Vagina (tissue), 2 donors: Measurements from ENCODE around the gene MADD. TPM values are rescaled to one million over a fixed set of nuclear protein-coding genes. Genes with fewer than 3 reads are reported as not detected.

Experiments
- DNase-seq, 2 donors: peaks; one replicate each; pipeline ENCODE4 v3.0.0-alpha.2; 2017; ENCODE audit errors: extremely low spot score in 2 of 2
- H3K27ac ChIP-seq: fragments of 200-600 bp; sonication (generic); one replicate; pipeline ENCODE4 v1.5.1; 2019
- H3K27me3 ChIP-seq: fragments of 200-600 bp; sonication (generic); one replicate; pipeline ENCODE4 v1.5.1; 2019
- H3K36me3 ChIP-seq, 2 donors: fragments of 200-600 bp; sonication (generic); one replicate each; pipeline ENCODE4 v1.5.1; 2017 to 2019
- H3K4me1 ChIP-seq: fragments of 200-600 bp; sonication (generic); one replicate; pipeline ENCODE4 v1.5.1; 2019
- H3K4me3 ChIP-seq, 2 donors: fragments of 200-600 bp; sonication (generic); 1 replicate in 1 of 2; 2 replicates in 1 of 2; pipeline ENCODE4 v1.5.1; 2016 to 2019
- H3K9me3 ChIP-seq: fragments of 200-600 bp; sonication (generic); one replicate; pipeline ENCODE4 v1.5.1; 2019
- POLR2A ChIP-seq, 2 donors: fragments of 450-650 bp; IDR thresholded peaks; one replicate each; pipeline ENCODE4 v1.6.1; 2017; ENCODE audit warnings: antibody characterized with exemption in 2 of 2, mild to moderate bottlenecking in 2 of 2, moderate library complexity in 2 of 2
- POLR2AphosphoS5 ChIP-seq, 2 donors: sonication (generic); formaldehyde crosslinking; IDR thresholded peaks; one replicate each; pipeline ENCODE4 v1.9.0; 2017; ENCODE audit warnings: antibody characterized with exemption in 2 of 2, mild to moderate bottlenecking in 2 of 2, low read depth in 1 of 2; ENCODE audit not compliant: insufficient read depth in 1 of 2
- intact Hi-C: fragments of 100-400 bp; cut with DNase I; formaldehyde crosslinking; loops from one replicate; pipeline ENCODE4 v1.15.1; 2023
- total RNA-seq: library from RNA; depleted of rRNA; stranded (reverse); fragments of >200 nt; gene quantifications from one replicate; pipeline ENCODE4 v1.2.3, GENCODE V29; 2016
- TF ChIP-seq, protein P1 (sequence below), 3 experiments: fragments of 450-650 bp in 2 of 3; fragments of 200-600 bp in 1 of 3; sonication (generic) in 1 of 3; IDR thresholded peaks; one replicate each; pipeline ENCODE4 v1.5.1; 2017 to 2019; ENCODE audit warnings: antibody characterized with exemption in 3 of 3, mild to moderate bottlenecking in 2 of 3, moderate library complexity in 2 of 3

The MADD gene
- total RNA-seq, 1 donor from 2014 or later = 56.5 TPM

- H3K9me3 ChIP-seq = no peaks in the 10 kb centered on the region
- no peaks in the 10 kb centered on the region for H3K4me1 ChIP-seq
- H3K27ac ChIP-seq = no peak overlapping the region
- peaks cover 0 to 31% of the 10 kb centered on the region in 2 donors for H3K36me3 ChIP-seq
- no peak for DNase-seq
- no peaks in the 10 kb centered on the region for H3K27me3 ChIP-seq
- H3K4me3 ChIP-seq = no peak overlapping the region
- TF ChIP-seq POLR2AphosphoS5 (IDR thresholded peaks at IDR 0.05; ENCODE audit: insufficient read depth in 1 of 2, low read depth in 1 of 2) (no peak), POLR2A (IDR thresholded peaks at IDR 0.05) (no peak)
- TF ChIP-seq, protein P1, sequence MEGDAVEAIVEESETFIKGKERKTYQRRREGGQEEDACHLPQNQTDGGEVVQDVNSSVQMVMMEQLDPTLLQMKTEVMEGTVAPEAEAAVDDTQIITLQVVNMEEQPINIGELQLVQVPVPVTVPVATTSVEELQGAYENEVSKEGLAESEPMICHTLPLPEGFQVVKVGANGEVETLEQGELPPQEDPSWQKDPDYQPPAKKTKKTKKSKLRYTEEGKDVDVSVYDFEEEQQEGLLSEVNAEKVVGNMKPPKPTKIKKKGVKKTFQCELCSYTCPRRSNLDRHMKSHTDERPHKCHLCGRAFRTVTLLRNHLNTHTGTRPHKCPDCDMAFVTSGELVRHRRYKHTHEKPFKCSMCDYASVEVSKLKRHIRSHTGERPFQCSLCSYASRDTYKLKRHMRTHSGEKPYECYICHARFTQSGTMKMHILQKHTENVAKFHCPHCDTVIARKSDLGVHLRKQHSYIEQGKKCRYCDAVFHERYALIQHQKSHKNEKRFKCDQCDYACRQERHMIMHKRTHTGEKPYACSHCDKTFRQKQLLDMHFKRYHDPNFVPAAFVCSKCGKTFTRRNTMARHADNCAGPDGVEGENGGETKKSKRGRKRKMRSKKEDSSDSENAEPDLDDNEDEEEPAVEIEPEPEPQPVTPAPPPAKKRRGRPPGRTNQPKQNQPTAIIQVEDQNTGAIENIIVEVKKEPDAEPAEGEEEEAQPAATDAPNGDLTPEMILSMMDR (IDR thresholded peaks at IDR 0.05) = no peak
- intact Hi-C loops = no loop called here
Observed at GRCh38 chr11:47233051-47233450, 36.9 kb upstream of the MADD start.

DNA sequence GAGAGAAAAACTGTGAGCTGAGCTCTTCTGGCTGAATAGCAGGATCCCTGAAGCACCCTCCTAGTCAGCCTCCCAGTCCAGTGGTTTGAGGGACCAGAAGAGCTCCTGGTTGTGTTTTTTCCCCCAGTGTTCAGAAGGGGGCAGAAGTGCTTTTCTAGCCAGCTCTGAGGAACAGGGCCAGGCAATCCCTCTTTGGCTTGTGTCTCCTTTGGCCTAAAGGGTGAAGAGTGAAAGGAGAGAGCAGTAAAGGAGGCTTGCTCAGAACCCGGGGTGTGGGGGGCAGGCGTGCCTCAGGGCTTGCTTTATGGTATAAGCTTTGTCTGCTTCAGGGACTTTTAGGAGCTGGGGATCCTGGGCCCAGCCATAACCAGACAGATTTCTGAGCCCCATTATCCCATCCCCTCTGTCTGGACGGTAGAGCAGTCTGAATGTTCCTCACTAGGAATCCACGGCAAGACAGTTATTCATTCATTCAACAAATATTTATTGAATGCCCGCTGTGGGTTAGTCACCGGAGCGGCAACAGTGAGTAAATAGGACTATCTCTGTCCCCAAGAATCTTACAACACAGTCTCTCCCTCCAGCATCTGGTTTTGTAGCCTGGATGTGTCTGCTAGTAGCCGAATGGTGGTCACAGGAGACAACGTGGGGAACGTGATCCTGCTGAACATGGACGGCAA, 35.8 kb upstream of the MADD start:
- Histone ChIP-seq H3K27ac (no peak overlapping the region), H3K27me3 (no peaks in the 10 kb centered on the region), H3K4me3 (no peak overlapping the region), H3K9me3 (no peaks in the 10 kb centered on the region), H3K36me3 (peaks cover 0 to 39% of the 10 kb centered on the region in 2 donors), H3K4me1 (no peaks in the 10 kb centered on the region)
- DNase-seq = no peak
- intact Hi-C loops = no loop called here
- TF ChIP-seq, protein P1 (IDR thresholded peaks at IDR 0.05) = peak in 1 of 3 experiments; percentile 11
- no peak for TF ChIP-seq POLR2AphosphoS5 (IDR thresholded peaks at IDR 0.05; ENCODE audit: insufficient read depth in 1 of 2, low read depth in 1 of 2)

DNA sequence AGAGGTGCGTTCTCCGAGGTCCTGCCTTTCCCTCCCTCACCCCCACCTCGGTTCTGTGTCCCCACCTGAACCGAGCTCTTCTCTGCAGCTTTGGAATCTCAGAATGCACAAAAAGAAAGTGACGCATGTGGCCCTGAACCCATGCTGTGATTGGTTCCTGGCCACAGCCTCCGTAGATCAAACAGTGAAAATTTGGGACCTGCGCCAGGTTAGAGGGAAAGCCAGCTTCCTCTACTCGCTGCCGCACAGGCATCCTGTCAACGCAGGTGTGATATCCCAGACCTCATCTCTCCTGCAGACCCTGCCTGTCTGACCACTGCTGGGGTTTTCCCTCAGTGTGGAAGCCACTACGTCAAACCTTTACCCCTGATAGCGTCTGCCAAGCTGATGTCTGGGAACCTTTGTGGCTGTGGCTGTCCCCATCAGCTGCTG, 35.2 kb upstream of the MADD start:
- no peak overlapping the region for H3K4me3 ChIP-seq
- H3K9me3 ChIP-seq = no peaks in the 10 kb centered on the region
- H3K27ac ChIP-seq = no peak overlapping the region
- no peak for DNase-seq
- no peaks in the 10 kb centered on the region for H3K27me3 ChIP-seq
- intact Hi-C loops = no loop called here
- peaks cover 0 to 44% of the 10 kb centered on the region in 2 donors for H3K36me3 ChIP-seq
- H3K4me1 ChIP-seq = no peaks in the 10 kb centered on the region
- TF ChIP-seq POLR2A (IDR thresholded peaks at IDR 0.05) = no peak
- no peak for TF ChIP-seq POLR2AphosphoS5 (IDR thresholded peaks at IDR 0.05; ENCODE audit: insufficient read depth in 1 of 2, low read depth in 1 of 2)
- TF ChIP-seq, protein P1 (IDR thresholded peaks at IDR 0.05) = no peak

- no peaks in the 10 kb centered on the region for H3K4me1 ChIP-seq
- H3K27ac ChIP-seq = no peak overlapping the region
- no peaks in the 10 kb centered on the region for H3K9me3 ChIP-seq
- TF ChIP-seq, protein P1 (IDR thresholded peaks at IDR 0.05) = no peak
- TF ChIP-seq POLR2AphosphoS5 (IDR thresholded peaks at IDR 0.05; ENCODE audit: insufficient read depth in 1 of 2, low read depth in 1 of 2) (no peak), POLR2A (IDR thresholded peaks at IDR 0.05) (no peak)
- peaks cover 0 to 48% of the 10 kb centered on the region in 2 donors for H3K36me3 ChIP-seq
- intact Hi-C loops = no loop called here
- H3K27me3 ChIP-seq = no peaks in the 10 kb centered on the region
- no peak for DNase-seq
- no peak overlapping the region for H3K4me3 ChIP-seq
Observed at GRCh38 chr11:47235163-47235562, 34.8 kb upstream of the MADD start.

GRCh38 chr11:47236482-47236881, 33.5 kb upstream of the MADD start:
- intact Hi-C loops = no loop called here
- Histone ChIP-seq H3K27ac (no peak overlapping the region), H3K36me3 (peaks cover 0 to 53% of the 10 kb centered on the region in 2 donors), H3K27me3 (no peaks in the 10 kb centered on the region), H3K9me3 (no peaks in the 10 kb centered on the region), H3K4me1 (no peaks in the 10 kb centered on the region), H3K4me3 (no peak overlapping the region)
- TF ChIP-seq POLR2A (IDR thresholded peaks at IDR 0.05) = no peak
- TF ChIP-seq, protein P1 (IDR thresholded peaks at IDR 0.05) = no peak
- no peak for TF ChIP-seq POLR2AphosphoS5 (IDR thresholded peaks at IDR 0.05; ENCODE audit: insufficient read depth in 1 of 2, low read depth in 1 of 2)
- DNase-seq = no peak
